Measurements from ENCODE around the gene ANKS1B. TPM values are rescaled to one million over a fixed set of nuclear protein-coding genes. Genes with fewer than 3 reads are reported as not detected.

The ANKS1B gene
- polyA plus RNA-seq, 3 donors = not detected

DNA sequence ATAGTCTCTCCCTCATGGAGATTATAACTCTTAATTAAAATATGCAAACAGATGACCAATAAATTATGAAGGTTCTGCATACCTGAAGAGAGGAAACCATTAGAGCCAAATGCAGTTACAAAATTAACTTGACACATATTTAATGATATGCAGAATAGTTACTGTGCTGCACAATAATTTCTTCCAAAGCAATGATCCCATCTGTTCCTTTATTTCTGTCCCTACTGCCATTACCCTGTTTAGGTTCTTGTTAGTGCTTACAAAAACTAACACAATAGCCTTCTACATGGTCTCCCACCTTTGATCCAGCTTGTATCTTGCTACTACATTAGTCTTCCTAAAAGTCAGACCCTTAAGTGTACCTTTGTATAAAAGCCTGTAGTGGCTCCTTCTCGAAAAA lies 928.5 kb downstream of the ANKS1B start:
- H3K27ac Mint-ChIP-seq = no peak overlapping the region
- Histone ChIP-seq H3K27ac (ENCODE audit: low read depth in 1 of 2, low read length in 2 of 2) (no peak overlapping the region), H2AFZ (ENCODE audit: insufficient read depth, low read depth, low read length, poor library complexity, severe bottlenecking) (no peak overlapping the region), H3K4me1 (ENCODE audit: control insufficient read depth in 1 of 2, insufficient read depth in 2 of 2, low read length in 2 of 2) (no peaks in the 10 kb centered on the region), H3K9me3 (replicated peaks in 1 of 2; ENCODE audit: control insufficient read depth in 1 of 2, insufficient read depth in 1 of 2, low read length in 2 of 2) (no peaks in the 10 kb centered on the region), H4K20me1 (ENCODE audit: insufficient read depth, low read length) (no peaks in the 10 kb centered on the region), H3K9ac (ENCODE audit: insufficient read depth, low read length, poor library complexity, severe bottlenecking) (no peak overlapping the region), H3K4me3 (replicated peaks in 1 of 3; ENCODE audit: low read depth in 2 of 3, low read length in 3 of 3) (no peak overlapping the region), H3K36me3 (replicated peaks in 1 of 2; ENCODE audit: control insufficient read depth in 1 of 2, insufficient read depth in 2 of 2, low read length in 2 of 2) (no peaks in the 10 kb centered on the region), H3K27me3 (ENCODE audit: control insufficient read depth in 2 of 2, insufficient read depth in 2 of 2, low read length in 2 of 2) (no peaks in the 10 kb centered on the region), H3K79me2 (ENCODE audit: insufficient read depth, low read length) (no peaks in the 10 kb centered on the region), H3K4me2 (replicated peaks; ENCODE audit: extremely low read depth, low read length, poor library complexity, severe bottlenecking) (no peak overlapping the region)
- DNase-seq = no peak
- peaks cover 0 to 5% (median 0%) of the 10 kb centered on the region in 3 donors for H3K27me3 Mint-ChIP-seq (ENCODE audit: low read depth in 3 of 3)
- intact Hi-C loops (cut with micrococcal nuclease) = no loop called here
- WGBS (ENCODE audit: insufficient coverage) = 100% methylated on average over 1 of the region's 1 CpG
- H3K4me1 Mint-ChIP-seq = peaks cover 6% of the 10 kb centered on the region
- H3K36me3 Mint-ChIP-seq = no peaks in the 10 kb centered on the region
- H3K9me3 Mint-ChIP-seq = peaks cover 0 to 4% (median 0%) of the 10 kb centered on the region in 7 donors
- H3K4me3 Mint-ChIP-seq = no peak overlapping the region
- TF ChIP-seq, protein P1, sequence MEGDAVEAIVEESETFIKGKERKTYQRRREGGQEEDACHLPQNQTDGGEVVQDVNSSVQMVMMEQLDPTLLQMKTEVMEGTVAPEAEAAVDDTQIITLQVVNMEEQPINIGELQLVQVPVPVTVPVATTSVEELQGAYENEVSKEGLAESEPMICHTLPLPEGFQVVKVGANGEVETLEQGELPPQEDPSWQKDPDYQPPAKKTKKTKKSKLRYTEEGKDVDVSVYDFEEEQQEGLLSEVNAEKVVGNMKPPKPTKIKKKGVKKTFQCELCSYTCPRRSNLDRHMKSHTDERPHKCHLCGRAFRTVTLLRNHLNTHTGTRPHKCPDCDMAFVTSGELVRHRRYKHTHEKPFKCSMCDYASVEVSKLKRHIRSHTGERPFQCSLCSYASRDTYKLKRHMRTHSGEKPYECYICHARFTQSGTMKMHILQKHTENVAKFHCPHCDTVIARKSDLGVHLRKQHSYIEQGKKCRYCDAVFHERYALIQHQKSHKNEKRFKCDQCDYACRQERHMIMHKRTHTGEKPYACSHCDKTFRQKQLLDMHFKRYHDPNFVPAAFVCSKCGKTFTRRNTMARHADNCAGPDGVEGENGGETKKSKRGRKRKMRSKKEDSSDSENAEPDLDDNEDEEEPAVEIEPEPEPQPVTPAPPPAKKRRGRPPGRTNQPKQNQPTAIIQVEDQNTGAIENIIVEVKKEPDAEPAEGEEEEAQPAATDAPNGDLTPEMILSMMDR (IDR thresholded peaks at IDR 0.05) = no peak

DNA sequence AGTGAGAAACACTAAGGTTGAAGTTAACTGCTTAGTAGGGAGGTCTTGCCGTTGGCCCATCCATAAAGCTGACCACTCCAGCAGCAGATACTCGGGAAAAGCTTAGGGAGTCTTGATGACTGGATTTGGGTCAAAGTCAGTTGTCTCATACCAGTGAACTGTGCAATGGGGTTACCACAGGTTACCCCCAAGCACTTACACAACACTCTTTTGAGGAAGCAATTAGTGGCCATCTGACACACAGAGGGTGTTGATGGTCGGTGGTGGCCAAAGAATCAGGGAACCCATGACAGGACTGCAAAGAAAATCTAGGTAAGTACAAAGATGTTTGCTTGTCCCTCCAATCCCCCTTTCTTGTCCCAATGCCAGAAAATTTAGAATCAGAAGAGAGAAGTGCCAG lies 929.4 kb downstream of the ANKS1B start:
- Histone ChIP-seq H2AFZ (ENCODE audit: insufficient read depth, low read depth, low read length, poor library complexity, severe bottlenecking) (no peak overlapping the region), H3K27ac (ENCODE audit: low read depth in 1 of 2, low read length in 2 of 2) (no peak overlapping the region), H3K79me2 (ENCODE audit: insufficient read depth, low read length) (no peaks in the 10 kb centered on the region), H3K9ac (ENCODE audit: insufficient read depth, low read length, poor library complexity, severe bottlenecking) (no peak overlapping the region), H3K27me3 (ENCODE audit: control insufficient read depth in 2 of 2, insufficient read depth in 2 of 2, low read length in 2 of 2) (no peaks in the 10 kb centered on the region), H3K4me1 (ENCODE audit: control insufficient read depth in 1 of 2, insufficient read depth in 2 of 2, low read length in 2 of 2) (no peaks in the 10 kb centered on the region), H3K9me3 (replicated peaks in 1 of 2; ENCODE audit: control insufficient read depth in 1 of 2, insufficient read depth in 1 of 2, low read length in 2 of 2) (no peaks in the 10 kb centered on the region), H3K4me3 (replicated peaks in 1 of 3; ENCODE audit: low read depth in 2 of 3, low read length in 3 of 3) (no peak overlapping the region), H3K36me3 (replicated peaks in 1 of 2; ENCODE audit: control insufficient read depth in 1 of 2, insufficient read depth in 2 of 2, low read length in 2 of 2) (no peaks in the 10 kb centered on the region), H3K4me2 (replicated peaks; ENCODE audit: extremely low read depth, low read length, poor library complexity, severe bottlenecking) (no peak overlapping the region), H4K20me1 (ENCODE audit: insufficient read depth, low read length) (no peaks in the 10 kb centered on the region)
- 0% methylated on average over 1 of the region's 3 CpGs for WGBS (ENCODE audit: insufficient coverage)
- peaks cover 6% of the 10 kb centered on the region for H3K4me1 Mint-ChIP-seq
- H3K27ac Mint-ChIP-seq = peak overlapping the region in 1 of 7 donors; percentile 14
- DNase-seq = peak in 2 of 3 donors; percentile 6 to 18
- no peaks in the 10 kb centered on the region for H3K36me3 Mint-ChIP-seq
- TF ChIP-seq, protein P1 (IDR thresholded peaks at IDR 0.05) = no peak
- intact Hi-C loops (cut with micrococcal nuclease) = no loop called here
- H3K4me3 Mint-ChIP-seq = no peak overlapping the region
- H3K27me3 Mint-ChIP-seq (ENCODE audit: low read depth in 3 of 3) = peaks cover 0 to 4% (median 0%) of the 10 kb centered on the region in 3 donors
- H3K9me3 Mint-ChIP-seq = peaks cover 0 to 4% (median 0%) of the 10 kb centered on the region in 7 donors

Measured in CD14-positive monocyte (primary cell).